T-cell (primary cell): ENCODE results near the gene RBM33. TPM values are rescaled to one million over a fixed set of nuclear protein-coding genes. Genes with fewer than 3 reads are reported as not detected.

Experiments
- ATAC-seq, 4 experiments: fragments of 200-7000 bp in 3 of 4; fragments of 150-1000 bp in 1 of 4; cut with Tn5 transposase; replicated peaks in 1 of 4; 1 replicate in 3 of 4; 2 replicates in 1 of 4; pipeline ENCODE4 v1.10.0; 2021; ENCODE audit warnings: moderate library complexity in 3 of 4, mild to moderate bottlenecking in 2 of 4, moderate number of reproducible peaks in 1 of 4
- CTCF ChIA-PET, 2 donors: fragments of 300-600 bp; sonication (Branson Sonifier 250); formaldehyde crosslinking; loops; one replicate each; lab custom pipeline; 2022; ENCODE audit warnings: antibody characterized with exemption in 2 of 2; lab: Charles Lee
- POLR2A ChIA-PET, 2 donors: fragments of 300-600 bp; sonication (Branson Sonifier 250); formaldehyde crosslinking; loops; one replicate each; lab custom pipeline; 2022; ENCODE audit warnings: antibody characterized with exemption in 2 of 2; lab: Charles Lee
- DNase-seq, 35 experiments: peaks; one replicate each; pipeline versions ENCODE4 v3.0.0 to v3.0.0-alpha.2; 2013 to 2023
- H3K27ac ChIP-seq: one replicate; pipeline ENCODE4 v1.5.1; 2013; ENCODE audit warnings: low read length
- H3K27me3 ChIP-seq, 2 experiments: replicated peaks in 1 of 2; 1 replicate in 1 of 2; 2 replicates in 1 of 2; pipeline versions ENCODE4 v1.6.1 to v1.7.0; 2013; ENCODE audit warnings: low read length in 1 of 2, mixed read lengths in 1 of 2; ENCODE audit not compliant: control insufficient read depth in 2 of 2, insufficient read depth in 2 of 2; ENCODE audit errors: extremely low read depth in 1 of 2
- H3K36me3 ChIP-seq, 2 donors: 1 replicate in 1 of 2; 2 replicates in 1 of 2; pipeline versions ENCODE4 v1.6.1 to v1.7.0; 2013; ENCODE audit warnings: low read length in 1 of 2; ENCODE audit not compliant: control insufficient read depth in 2 of 2, insufficient read depth in 1 of 2; ENCODE audit errors: extremely low read depth in 1 of 2
- H3K4me1 ChIP-seq, 2 experiments: 1 replicate in 1 of 2; 2 replicates in 1 of 2; pipeline versions ENCODE4 v1.6.1 to v1.7.0; 2013; ENCODE audit warnings: low read length in 2 of 2, mixed read lengths in 1 of 2; ENCODE audit not compliant: insufficient read depth in 2 of 2, control insufficient read depth in 1 of 2; ENCODE audit errors: extremely low read depth in 1 of 2
- H3K4me3 ChIP-seq, 2 donors: 1 replicate in 1 of 2; 2 replicates in 1 of 2; pipeline versions ENCODE4 v1.5.1 to v1.7.0; 2013; ENCODE audit warnings: mild to moderate bottlenecking in 2 of 2, low read length in 1 of 2, moderate library complexity in 1 of 2; ENCODE audit not compliant: control insufficient read depth in 1 of 2; ENCODE audit errors: extremely low read depth in 1 of 2
- H3K9me3 ChIP-seq: 2 replicates; pipeline ENCODE4 v1.7.0; 2013
- H3K27ac Mint-ChIP-seq, 2 donors: one replicate each; pipeline ENCODE4 v1.8.0; 2020 to 2021; ENCODE audit warnings: mild to moderate bottlenecking in 2 of 2, mixed read lengths in 2 of 2
- H3K27me3 Mint-ChIP-seq, 2 donors: one replicate each; pipeline ENCODE4 v1.8.0; 2021 to 2022; ENCODE audit warnings: mixed read lengths in 2 of 2
- H3K36me3 Mint-ChIP-seq: one replicate; pipeline ENCODE4 v1.8.0; 2021; ENCODE audit warnings: mixed read lengths
- H3K4me1 Mint-ChIP-seq, 3 donors: one replicate each; pipeline ENCODE4 v1.8.0; 2020 to 2022; ENCODE audit warnings: mixed read lengths in 3 of 3, mild to moderate bottlenecking in 1 of 3
- H3K4me3 Mint-ChIP-seq, 3 donors: one replicate each; pipeline ENCODE4 v1.8.0; 2020 to 2022; ENCODE audit warnings: mild to moderate bottlenecking in 3 of 3, mixed read lengths in 3 of 3, moderate library complexity in 3 of 3
- H3K9me3 Mint-ChIP-seq, 3 donors: one replicate each; pipeline ENCODE4 v1.8.0; 2020 to 2022; ENCODE audit warnings: mixed read lengths in 3 of 3
- WGBS: methylation state at CpG from one replicate; pipeline ENCODE4 v1.1.5; 2013; ENCODE audit warnings: missing lambda C conversion rate; ENCODE audit not compliant: insufficient coverage; 5-methylcytosine and 5-hydroxymethylcytosine counted together
- total RNA-seq, 35 experiments: library from RNA in 6 of 35; stranded (reverse) in 6 of 35; fragments of 120-200 nt in 1 of 35; gene quantifications; one replicate each; pipeline versions ENCODE4 v1.2.1 to v1.2.4 and lab custom pipeline; 2013 to 2026

RBM33 gene
- total RNA-seq, 5 donors from 2014 or later (not counting 1 experiment from before 2014, with no cell fraction given), result 157 to 180 (median 170) TPM

DNA sequence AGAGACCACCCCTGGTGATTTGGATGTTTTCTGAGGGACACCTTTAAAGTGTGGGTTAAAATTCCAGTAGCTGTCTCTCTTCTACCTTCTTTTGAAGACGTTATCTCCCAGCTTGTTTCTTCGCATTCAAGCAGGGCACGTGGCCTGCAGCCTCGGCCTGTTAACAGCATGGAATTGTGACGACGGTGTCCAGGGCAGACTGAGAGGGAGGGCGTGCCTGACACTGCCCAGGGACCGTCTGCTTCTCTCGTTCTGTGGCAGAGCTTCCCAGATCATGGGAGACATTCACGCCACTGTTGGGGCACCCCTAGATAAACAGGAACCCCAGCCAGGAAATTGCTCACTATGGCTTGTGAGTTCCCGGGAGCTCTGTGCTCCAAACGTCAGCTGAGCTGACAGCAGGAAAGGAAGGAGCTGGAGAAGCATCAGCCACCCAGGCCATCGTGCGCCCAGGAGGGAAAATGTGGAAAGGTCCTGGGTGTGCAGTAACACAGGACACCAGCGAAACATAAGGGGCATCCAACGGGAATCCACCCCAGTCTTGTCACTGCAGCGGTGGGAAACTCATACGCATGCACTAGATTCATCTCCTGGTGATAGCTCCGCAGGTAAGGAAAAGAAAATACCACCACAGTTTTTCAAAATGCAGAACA is 41.1 kb upstream of the RBM33 start:
- Mint-ChIP-seq H3K36me3 (no peaks in the 10 kb centered on the region), H3K27ac (no peak overlapping the region), H3K27me3 (peaks cover 23 to 36% of the 10 kb centered on the region in 2 donors), H3K4me1 (peaks cover 3 to 6% (median 3%) of the 10 kb centered on the region in 3 donors), H3K9me3 (no peaks in the 10 kb centered on the region), H3K4me3 (no peak overlapping the region)
- no peaks in the 10 kb centered on the region for H3K36me3 ChIP-seq
- no peak overlapping the region for H3K27ac ChIP-seq
- DNase-seq (no peak), ATAC-seq (no peak)
- 73% methylated on average over 16 of the region's 19 CpGs for WGBS
- H3K4me1 ChIP-seq, result peaks cover 2 to 4% of the 10 kb centered on the region in 2 experiments
- POLR2A ChIA-PET, result no interaction called here
- H3K9me3 ChIP-seq, result no peaks in the 10 kb centered on the region
- CTCF ChIA-PET, result interaction anchor here in 1 of 2 donors (0.6 kb wide), 1 partner anchor 583 kb away, joined by 13 read pairs; no protein-coding TSS in a partner anchor
- H3K4me3 ChIP-seq, result no peak overlapping the region
- peaks cover 0 to 27% of the 10 kb centered on the region in 2 experiments for H3K27me3 ChIP-seq

DNA sequence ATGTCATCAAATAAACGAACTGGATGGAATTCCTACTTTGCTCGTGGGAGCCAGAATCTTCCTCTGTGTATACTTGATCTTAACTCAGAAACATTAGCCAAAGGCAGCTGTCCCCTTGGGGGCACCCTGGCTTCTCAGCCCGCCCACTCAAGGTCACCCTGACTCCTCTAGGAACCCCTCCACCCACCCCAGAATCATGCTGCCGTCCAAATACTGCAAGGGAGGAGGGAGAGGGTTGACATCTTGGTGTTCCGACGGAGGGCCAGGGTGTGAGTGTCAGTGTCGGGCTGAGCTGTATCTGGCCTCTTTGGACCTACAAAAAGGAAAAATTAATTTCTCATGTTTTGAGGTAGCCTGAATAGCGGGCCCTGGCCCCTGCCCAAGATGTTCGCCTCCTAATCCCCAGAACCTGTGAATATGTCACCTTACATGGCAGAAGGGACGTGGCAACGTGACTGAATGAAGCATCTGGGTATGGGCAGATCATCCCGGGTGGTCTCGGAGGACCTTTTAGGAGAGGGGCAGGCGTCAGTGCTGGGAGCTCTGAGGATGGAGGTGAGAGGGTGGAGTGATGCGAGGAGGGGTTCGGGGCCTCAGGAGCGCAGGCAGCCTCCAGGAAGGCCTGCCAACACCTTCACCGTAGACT is 40.5 kb upstream of the RBM33 start:
- Histone ChIP-seq H3K27me3 (peaks cover 0 to 24% of the 10 kb centered on the region in 2 experiments), H3K9me3 (no peaks in the 10 kb centered on the region), H3K36me3 (no peaks in the 10 kb centered on the region), H3K4me3 (no peak overlapping the region), H3K27ac (no peak overlapping the region), H3K4me1 (peaks cover 0 to under 1% of the 10 kb centered on the region in 2 experiments)
- DNase-seq, result no peak
- Mint-ChIP-seq H3K4me3 (no peak overlapping the region), H3K4me1 (peaks cover 0 to 1% (median 0%) of the 10 kb centered on the region in 3 donors), H3K27ac (no peak overlapping the region), H3K36me3 (no peaks in the 10 kb centered on the region), H3K9me3 (no peaks in the 10 kb centered on the region), H3K27me3 (peaks cover 22 to 29% of the 10 kb centered on the region in 2 donors)
- 83% methylated on average over 14 of the region's 18 CpGs for WGBS
- no peak for ATAC-seq
- ChIA-PET CTCF (no interaction called here), POLR2A (no interaction called here)

DNA sequence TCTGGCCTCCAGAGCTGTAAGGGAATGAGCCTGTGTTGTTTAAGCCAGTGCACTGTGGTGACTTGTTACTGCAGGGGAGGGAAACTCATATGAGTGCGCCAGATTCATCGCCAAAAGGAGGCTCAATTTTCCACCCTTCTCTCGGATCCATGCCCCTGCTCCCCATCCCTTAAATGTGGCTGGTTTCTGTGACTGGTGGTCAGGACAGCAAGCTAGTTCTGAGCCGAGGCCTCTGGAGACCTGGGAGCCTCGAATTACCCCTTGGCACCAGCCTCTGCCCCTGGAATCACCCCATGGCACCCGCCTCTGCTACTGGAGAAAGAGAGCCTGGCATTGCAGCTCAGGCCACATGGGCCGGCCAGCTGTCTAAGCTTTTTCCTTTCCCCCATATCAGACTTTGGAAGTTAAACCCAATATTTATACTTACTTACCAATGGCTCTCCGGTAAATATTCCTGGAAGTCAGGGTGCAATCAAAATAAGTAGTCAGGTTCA is 39.9 kb upstream of the RBM33 start:
- CTCF ChIA-PET, result no interaction called here
- WGBS, result 100% methylated on average over 1 of the region's 8 CpGs
- H3K4me1 Mint-ChIP-seq, result no peaks in the 10 kb centered on the region
- POLR2A ChIA-PET, result no interaction called here
- Histone ChIP-seq H3K4me3 (no peak overlapping the region), H3K9me3 (no peaks in the 10 kb centered on the region), H3K36me3 (no peaks in the 10 kb centered on the region), H3K27ac (no peak overlapping the region), H3K4me1 (no peaks in the 10 kb centered on the region), H3K27me3 (peaks cover 0 to 24% of the 10 kb centered on the region in 2 experiments)
- no peak overlapping the region for H3K4me3 Mint-ChIP-seq
- peaks cover 18 to 25% of the 10 kb centered on the region in 2 donors for H3K27me3 Mint-ChIP-seq
- DNase-seq, result no peak
- no peaks in the 10 kb centered on the region for H3K36me3 Mint-ChIP-seq
- H3K27ac Mint-ChIP-seq, result no peak overlapping the region
- ATAC-seq, result no peak
- H3K9me3 Mint-ChIP-seq, result no peaks in the 10 kb centered on the region

DNA sequence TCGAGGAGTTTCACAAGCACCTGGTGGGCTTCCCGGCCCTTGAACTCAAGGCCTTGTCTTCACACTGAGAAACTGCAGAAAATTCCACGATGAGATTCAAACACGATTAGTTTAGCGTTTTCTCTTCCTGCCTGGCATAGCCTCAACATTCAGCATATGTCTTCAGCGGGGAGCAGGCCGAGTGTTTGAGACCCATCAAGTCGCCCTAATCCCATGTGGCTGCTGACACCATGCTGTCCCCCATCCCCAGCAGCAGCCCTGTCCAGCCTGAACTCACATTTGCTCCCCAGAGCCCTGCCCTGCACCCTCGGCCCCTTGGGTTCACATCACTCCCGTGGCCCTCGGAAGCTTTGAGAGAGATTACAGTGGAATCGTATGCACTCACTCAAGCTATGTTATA is 35.3 kb upstream of the RBM33 start:
- ATAC-seq (no peak), DNase-seq (no peak)
- ChIA-PET POLR2A (no interaction called here), CTCF (no interaction called here)
- no peak overlapping the region for H3K4me3 ChIP-seq
- H3K27ac Mint-ChIP-seq, result no peak overlapping the region
- no peaks in the 10 kb centered on the region for H3K9me3 Mint-ChIP-seq
- no peaks in the 10 kb centered on the region for H3K4me1 Mint-ChIP-seq
- H3K4me3 Mint-ChIP-seq, result no peak overlapping the region
- peaks cover 0 to 23% of the 10 kb centered on the region in 2 experiments for H3K27me3 ChIP-seq
- peaks cover 7 to 10% of the 10 kb centered on the region in 2 donors for H3K27me3 Mint-ChIP-seq
- no peaks in the 10 kb centered on the region for H3K9me3 ChIP-seq
- H3K36me3 ChIP-seq, result no peaks in the 10 kb centered on the region
- no peaks in the 10 kb centered on the region for H3K4me1 ChIP-seq
- 88% methylated on average over 8 of the region's 12 CpGs for WGBS
- no peaks in the 10 kb centered on the region for H3K36me3 Mint-ChIP-seq
- H3K27ac ChIP-seq, result no peak overlapping the region

DNA sequence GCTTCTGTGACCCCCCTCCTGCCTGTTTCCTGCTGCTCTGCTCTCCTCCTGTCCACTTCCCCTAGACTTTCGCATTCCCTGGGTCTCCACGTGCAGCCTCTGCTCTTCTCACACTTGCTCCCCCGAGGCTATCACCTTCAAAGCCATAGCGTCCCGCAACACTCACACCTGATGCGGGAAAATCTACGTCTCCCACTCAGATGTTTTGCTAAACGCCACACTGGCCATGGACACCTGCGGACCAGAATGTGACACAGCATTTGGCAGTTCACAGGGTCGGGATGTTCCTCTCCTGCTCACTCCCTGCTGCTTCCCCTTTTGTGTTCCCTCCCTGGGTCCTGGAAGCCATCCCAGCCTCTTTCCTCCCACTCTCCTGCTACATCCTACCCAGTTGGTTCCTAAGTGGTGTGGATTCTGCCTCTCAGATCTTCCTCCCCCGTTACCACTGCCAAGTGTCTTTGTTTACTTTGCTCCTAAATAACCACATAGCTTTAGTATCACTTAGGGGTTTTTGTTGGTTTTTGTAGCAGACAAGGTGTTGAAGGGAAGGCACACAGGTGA is 33.7 kb upstream of the RBM33 start:
- H3K27ac ChIP-seq, result no peak overlapping the region
- POLR2A ChIA-PET, result no interaction called here
- H3K27me3 ChIP-seq, result peaks cover 0 to 18% of the 10 kb centered on the region in 2 experiments
- ATAC-seq, result no peak
- no peak for DNase-seq
- no peaks in the 10 kb centered on the region for H3K36me3 ChIP-seq
- 51% methylated on average over 10 of the region's 11 CpGs for WGBS
- no peak overlapping the region for H3K4me3 ChIP-seq
- CTCF ChIA-PET, result no interaction called here
- Mint-ChIP-seq H3K9me3 (peaks cover 0 to 8% (median 7%) of the 10 kb centered on the region in 3 donors), H3K36me3 (peaks cover 4% of the 10 kb centered on the region), H3K27ac (peak overlapping the region in 1 of 2 donors; percentile 53), H3K4me3 (no peak overlapping the region), H3K27me3 (peaks cover 7 to 10% of the 10 kb centered on the region in 2 donors), H3K4me1 (no peaks in the 10 kb centered on the region)
- no peaks in the 10 kb centered on the region for H3K9me3 ChIP-seq
- H3K4me1 ChIP-seq, result no peaks in the 10 kb centered on the region

DNA sequence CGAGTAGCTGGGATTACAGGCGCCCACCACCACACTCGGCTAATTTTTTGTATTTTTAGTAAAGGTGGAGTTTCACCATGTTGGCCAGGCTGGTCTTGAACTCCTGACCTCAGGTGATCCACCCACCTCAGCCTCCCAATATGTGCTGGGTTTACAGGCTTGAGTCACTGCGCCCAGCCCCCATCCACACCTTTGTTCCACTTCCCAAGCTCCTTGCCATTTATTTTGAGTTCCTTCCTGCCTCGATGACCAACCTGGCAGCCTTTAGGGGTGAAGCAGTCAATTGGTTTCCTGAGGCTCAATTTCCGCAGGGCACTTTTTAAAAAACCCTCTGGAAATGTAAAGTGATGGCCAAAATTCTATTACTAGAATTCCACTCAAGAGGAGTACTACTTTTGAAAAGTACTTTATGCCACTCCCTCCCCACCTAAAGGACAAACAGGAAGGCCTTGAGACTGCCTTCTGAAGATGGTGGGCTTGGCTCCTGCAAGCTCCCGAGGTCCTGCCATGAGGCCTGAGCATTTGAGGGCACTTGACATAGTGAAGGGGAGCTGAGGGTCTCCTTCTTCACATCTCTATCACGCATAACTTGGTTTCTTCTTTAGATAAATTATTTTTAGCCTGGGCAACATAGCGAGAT is 32.5 kb upstream of the RBM33 start:
- no peak overlapping the region for H3K27ac ChIP-seq
- DNase-seq (no peak), ATAC-seq (no peak)
- 80% methylated on average over 2 of the region's 9 CpGs for WGBS
- CTCF ChIA-PET, result no interaction called here
- no peaks in the 10 kb centered on the region for H3K4me1 ChIP-seq
- no peak overlapping the region for H3K4me3 ChIP-seq
- H3K36me3 ChIP-seq, result no peaks in the 10 kb centered on the region
- H3K9me3 ChIP-seq, result no peaks in the 10 kb centered on the region
- H3K4me1 Mint-ChIP-seq, result no peaks in the 10 kb centered on the region
- H3K4me3 Mint-ChIP-seq, result no peak overlapping the region
- H3K27ac Mint-ChIP-seq, result no peak overlapping the region
- H3K36me3 Mint-ChIP-seq, result peaks cover 4% of the 10 kb centered on the region
- peaks cover 0 to 18% of the 10 kb centered on the region in 2 experiments for H3K27me3 ChIP-seq
- H3K27me3 Mint-ChIP-seq, result peaks cover 7 to 9% of the 10 kb centered on the region in 2 donors
- H3K9me3 Mint-ChIP-seq, result peaks cover 0 to 8% (median 7%) of the 10 kb centered on the region in 3 donors
- POLR2A ChIA-PET, result interaction anchor here in 1 of 2 donors (0.6 kb wide), 1 partner anchor 18 kb away, joined by 3 read pairs; no protein-coding TSS in a partner anchor
